B cell (primary cell): ENCODE data around the gene PHC2. TPM values are rescaled to one million over a fixed set of nuclear protein-coding genes. Genes with fewer than 3 reads are reported as not detected.

Source experiments
- ATAC-seq: fragments of 200-7000 bp; cut with Tn5 transposase; one replicate; pipeline ENCODE4 v1.10.0; 2021; ENCODE audit warnings: low read depth, mild to moderate bottlenecking, moderate number of reproducible peaks, moderate library complexity
- CTCF ChIA-PET: fragments of 350-600 bp; sonication (Branson Sonifier 250); formaldehyde crosslinking; loops from one replicate; lab custom pipeline; 2021; ENCODE audit warnings: antibody characterized with exemption, inconsistent platforms; lab: Charles Lee
- POLR2A ChIA-PET: fragments of 350-600 bp; sonication (Branson Sonifier 250); formaldehyde crosslinking; loops from one replicate; lab custom pipeline; 2021; ENCODE audit warnings: antibody characterized with exemption; lab: Charles Lee
- DNase-seq: peaks from one replicate; pipeline ENCODE4 v3.0.0; 2013
- H2AFZ ChIP-seq: 2 replicates; pipeline ENCODE4 v1.6.1; 2012; ENCODE audit warnings: mild to moderate bottlenecking, low read depth, low read length; ENCODE audit not compliant: insufficient read depth, poor library complexity, severe bottlenecking
- H3K27ac ChIP-seq, 2 donors: 1 replicate in 1 of 2; 2 replicates in 1 of 2; pipeline ENCODE4 v1.5.1; 2012 to 2013; ENCODE audit warnings: low read length in 2 of 2, mild to moderate bottlenecking in 2 of 2, moderate library complexity in 1 of 2
- H3K27me3 ChIP-seq, 4 experiments: fragments of 200-600 bp in 1 of 4; sonication (generic) in 1 of 4; replicated peaks in 1 of 4; 1 replicate in 2 of 4; 2 replicates in 2 of 4; pipeline versions ENCODE4 v1.6.1 to v1.7.0; 2013 to 2016; ENCODE audit warnings: low read length in 3 of 4, mild to moderate bottlenecking in 2 of 4, mixed read lengths in 1 of 4, moderate library complexity in 1 of 4; ENCODE audit not compliant: insufficient read depth in 4 of 4, control insufficient read depth in 3 of 4; ENCODE audit errors: control extremely low read depth in 1 of 4
- H3K36me3 ChIP-seq, 2 experiments: replicated peaks in 1 of 2; 1 replicate in 1 of 2; 2 replicates in 1 of 2; pipeline versions ENCODE4 v1.6.1 to v1.7.1; 2013; ENCODE audit warnings: low read length in 1 of 2; ENCODE audit not compliant: insufficient read depth in 2 of 2, control insufficient read depth in 1 of 2; ENCODE audit errors: control extremely low read depth in 1 of 2, extremely low read depth in 1 of 2
- H3K4me1 ChIP-seq, 2 donors: fragments of 200-600 bp in 1 of 2; sonication (generic) in 1 of 2; 1 replicate in 1 of 2; 2 replicates in 1 of 2; pipeline versions ENCODE4 v1.5.1 to v1.6.1; 2013 to 2017; ENCODE audit warnings: low read length in 2 of 2; ENCODE audit not compliant: control insufficient read depth in 2 of 2, insufficient read depth in 2 of 2
- H3K4me2 ChIP-seq: replicated peaks from 2 replicates; pipeline ENCODE3; 2012; ENCODE audit warnings: mild to moderate bottlenecking, low read depth, low read length; ENCODE audit not compliant: poor library complexity, severe bottlenecking
- H3K4me3 ChIP-seq, 5 experiments: fragments of 200-600 bp in 1 of 5; sonication (generic) in 1 of 5; 1 replicate in 3 of 5; 2 replicates in 2 of 5; pipeline versions ENCODE4 v1.5.1 to v1.7.0; 2011 to 2016; ENCODE audit warnings: low read length in 4 of 5, mild to moderate bottlenecking in 4 of 5, low read depth in 2 of 5, control low read depth in 1 of 5, moderate library complexity in 1 of 5; ENCODE audit not compliant: insufficient read depth in 1 of 5; ENCODE audit errors: control extremely low read depth in 1 of 5, extremely low read depth in 1 of 5
- H3K79me2 ChIP-seq: fragments of 200-600 bp; sonication (generic); one replicate; pipeline ENCODE4 v1.6.0; 2016; ENCODE audit warnings: low read length; ENCODE audit not compliant: control insufficient read depth, insufficient read depth
- H3K9ac ChIP-seq: fragments of 200-600 bp; sonication (generic); 2 replicates; pipeline ENCODE4 v1.6.1; 2017; ENCODE audit warnings: mild to moderate bottlenecking, low read length, moderate library complexity
- H3K9me3 ChIP-seq, 3 donors: one replicate each; pipeline versions ENCODE4 v1.6.1 to v1.7.1; 2013; ENCODE audit warnings: low read length in 2 of 3; ENCODE audit not compliant: control insufficient read depth in 2 of 3, insufficient read depth in 1 of 3; ENCODE audit errors: control extremely low read depth in 1 of 3
- H4K20me1 ChIP-seq: 2 replicates; pipeline ENCODE4 v1.6.0; 2012; ENCODE audit warnings: mild to moderate bottlenecking, low read length; ENCODE audit not compliant: insufficient read depth, control insufficient read depth, poor library complexity, severe bottlenecking
- H3K27ac Mint-ChIP-seq: one replicate; pipeline ENCODE4 v1.8.0; 2021; ENCODE audit warnings: mixed read lengths
- H3K27me3 Mint-ChIP-seq: one replicate; pipeline ENCODE4 v1.8.0; 2021; ENCODE audit warnings: mixed read lengths
- H3K4me1 Mint-ChIP-seq: one replicate; pipeline ENCODE4 v1.8.0; 2021; ENCODE audit warnings: mixed read lengths
- H3K4me3 Mint-ChIP-seq: one replicate; pipeline ENCODE4 v1.8.0; 2021; ENCODE audit warnings: mixed read lengths
- H3K9me3 Mint-ChIP-seq: one replicate; pipeline ENCODE4 v1.8.0; 2022; ENCODE audit warnings: mixed read lengths; ENCODE audit not compliant: insufficient read depth
- CTCF ChIP-seq: fragments of 200-600 bp; IDR thresholded peaks from one replicate; pipeline ENCODE4 v1.8.0; 2022; ENCODE audit warnings: antibody characterized with exemption, mild to moderate bottlenecking
- EZH2 ChIP-seq: IDR thresholded peaks from 2 replicates; pipeline ENCODE4 v1.6.1; 2012; ENCODE audit warnings: borderline replicate concordance, low read depth, mild to moderate bottlenecking, moderate library complexity, low read length; ENCODE audit not compliant: insufficient read depth, poor library complexity, severe bottlenecking
- WGBS: methylation state at CpG from one replicate; pipeline ENCODE4 v1.1.5; 2013; ENCODE audit warnings: missing lambda C conversion rate; ENCODE audit not compliant: insufficient coverage; 5-methylcytosine and 5-hydroxymethylcytosine counted together
- intact Hi-C: fragments of 100-400 bp; cut with micrococcal nuclease; formaldehyde crosslinking; loops from one replicate; pipeline ENCODE4 v1.10.0; 2022
- polyA plus RNA-seq: library from polyadenylated mRNA; depleted of rRNA; stranded (reverse); fragments of >200 nt; gene quantifications from 2 replicates; pipeline ENCODE4 v1.2.3, GENCODE V29; 2012
- total RNA-seq, 2 donors: library from RNA; stranded (reverse); fragments of 120-200 nt in 1 of 2; gene quantifications; 1 replicate in 1 of 2; 2 replicates in 1 of 2; pipeline versions ENCODE4 v1.2.3 to v1.2.4, GENCODE V29; 2013 to 2022

Gene PHC2
- total and polyA plus RNA-seq, 2 donors (not counting 1 experiment from before 2014, with no cell fraction given): 23.1 to 23.4 TPM

GRCh38 chr1:33472269-33472980, 41.5 kb upstream of the PHC2 start, which contains the start of gene ZSCAN20:
TSS of gene ZSCAN20 (plus strand) at chr1:33472645. CDS start at chr1:33479289, 6,644 bp downstream.
- H3K4me3 ChIP-seq: peak within 1 kb of the TSS; percentile 1 to 69 (median 49)
- H3K4me2 ChIP-seq: peak within 1 kb of the TSS; percentile 87
- H3K9me3 ChIP-seq: no peaks in the 10 kb centered on the region
- ChIA-PET POLR2A (interaction anchor here (0.5 to 1.6 kb wide), 3 partner anchors 122 to 177 kb away, joined by 3 to 4 read pairs (median 3); no protein-coding TSS in a partner anchor), CTCF (interaction anchor here (1.0 to 8.9 kb wide), 11 partner anchors 9 to 537 kb away, joined by 3 to 210 read pairs (median 7); no protein-coding TSS in a partner anchor)
- Mint-ChIP-seq H3K27me3 (no peaks in the 10 kb centered on the region), H3K4me3 (peak within 1 kb of the TSS; percentile 88), H3K9me3 (no peaks in the 10 kb centered on the region), H3K27ac (peak within 1 kb of the TSS; percentile 71), H3K4me1 (peaks cover 21% of the 10 kb centered on the region)
- H3K4me1 ChIP-seq: peaks cover 8 to 20% of the 10 kb centered on the region in 2 donors
- DNase-seq (peak; percentile 86), ATAC-seq (peak; percentile 98)
- H3K9ac ChIP-seq: peak within 1 kb of the TSS; percentile 66
- no peaks in the 10 kb centered on the region for H3K79me2 ChIP-seq
- H3K27me3 ChIP-seq: no peaks in the 10 kb centered on the region
- under 1% methylated on average over 38 of the region's 38 CpGs for WGBS
- peak within 1 kb of the TSS; percentile 86 for H2AFZ ChIP-seq
- intact Hi-C loops: loop anchor here (1.0 kb wide), 3 partner anchors 41 to 345 kb away; partner anchors contain the start of gene PHC2
- H4K20me1 ChIP-seq: no peaks in the 10 kb centered on the region
- H3K36me3 ChIP-seq: no peaks in the 10 kb centered on the region
- no peak for TF ChIP-seq EZH2
- no peak for TF ChIP-seq CTCF
- H3K27ac ChIP-seq: peak within 1 kb of the TSS; percentile 39 to 52

- CTCF ChIA-PET: interaction anchor here (0.7 to 8.9 kb wide), 23 partner anchors 8 to 600 kb away, joined by 3 to 210 read pairs (median 5); no protein-coding TSS in a partner anchor
- H3K27ac ChIP-seq: no peak overlapping the region
- peak overlapping the region; percentile 88 for H3K4me3 Mint-ChIP-seq
These were observed 40.5 kb upstream of the PHC2 start for GRCh38 chr1:33471416-33471815.

More at GRCh38 chr1:33471416-33471815, 40.5 kb upstream of the PHC2 start:
- Mint-ChIP-seq H3K9me3 (no peaks in the 10 kb centered on the region), H3K27me3 (no peaks in the 10 kb centered on the region), H3K4me1 (peaks cover 21% of the 10 kb centered on the region), H3K27ac (no peak overlapping the region)
- POLR2A ChIA-PET: interaction anchor here (0.9 to 1.6 kb wide), 3 partner anchors 11 to 176 kb away, joined by 3 read pairs; no protein-coding TSS in a partner anchor
- H3K27me3 ChIP-seq: no peaks in the 10 kb centered on the region
- DNase-seq (no peak), ATAC-seq (no peak)
- 100% methylated on average over 2 of the region's 4 CpGs for WGBS
- H4K20me1 ChIP-seq: no peaks in the 10 kb centered on the region
- no peak overlapping the region for H2AFZ ChIP-seq
- no peaks in the 10 kb centered on the region for H3K9me3 ChIP-seq
- H3K36me3 ChIP-seq: no peaks in the 10 kb centered on the region
- TF ChIP-seq EZH2 (no peak), CTCF (no peak)
- no peaks in the 10 kb centered on the region for H3K79me2 ChIP-seq
- no peak overlapping the region for H3K9ac ChIP-seq
- H3K4me2 ChIP-seq: peak overlapping the region; percentile 87
- H3K4me3 ChIP-seq: no peak overlapping the region
- intact Hi-C loops: no loop called here
- H3K4me1 ChIP-seq: peaks cover 8 to 20% of the 10 kb centered on the region in 2 donors
